H9 (cell line): Measurements from ENCODE around the gene FTH1. TPM values are rescaled to one million over a fixed set of nuclear protein-coding genes. Genes with fewer than 3 reads are reported as not detected.

ENCODE experiments used
- DNase-seq: peaks from one replicate; pipeline ENCODE4 v3.0.0-alpha.2; 2017
- H2AFZ ChIP-seq: one replicate; pipeline ENCODE4 v1.6.1; 2013; ENCODE audit warnings: mild to moderate bottlenecking, low read length, control low read depth, moderate library complexity
- H2AK5ac ChIP-seq: 2 replicates; pipeline ENCODE4 v1.6.1; 2013; ENCODE audit warnings: low read length, control low read depth, mixed read lengths; ENCODE audit not compliant: insufficient read length
- H2BK120ac ChIP-seq: one replicate; pipeline ENCODE4 v1.6.1; 2013; ENCODE audit warnings: low read depth, mild to moderate bottlenecking, low read length, control low read depth, inconsistent platforms; ENCODE audit not compliant: poor library complexity, severe bottlenecking
- H2BK12ac ChIP-seq: 2 replicates; pipeline ENCODE4 v1.6.1; 2013; ENCODE audit warnings: low read length, control low read depth, mixed read lengths, low read depth; ENCODE audit not compliant: insufficient read length
- H2BK15ac ChIP-seq: 2 replicates; pipeline ENCODE4 v1.6.1; 2013; ENCODE audit warnings: low read depth, low read length, control low read depth
- H2BK20ac ChIP-seq: one replicate; pipeline ENCODE4 v1.6.1; 2013; ENCODE audit warnings: low read depth, mild to moderate bottlenecking, low read length, control low read depth, inconsistent platforms; ENCODE audit not compliant: poor library complexity, severe bottlenecking
- H2BK5ac ChIP-seq: 2 replicates; pipeline ENCODE4 v1.6.1; 2013; ENCODE audit warnings: low read length, control low read depth, mixed read lengths; ENCODE audit not compliant: insufficient read length
- H3K14ac ChIP-seq: 2 replicates; pipeline ENCODE4 v1.6.1; 2013; ENCODE audit warnings: low read length, control low read depth; ENCODE audit not compliant: insufficient read depth
- H3K18ac ChIP-seq: 2 replicates; pipeline ENCODE4 v1.6.1; 2013; ENCODE audit warnings: low read depth, mild to moderate bottlenecking, mixed read lengths, low read length, control low read depth; ENCODE audit not compliant: insufficient read length
- H3K23ac ChIP-seq: 2 replicates; pipeline ENCODE4 v1.6.1; 2013; ENCODE audit warnings: low read length, control low read depth, mixed read lengths, low read depth; ENCODE audit not compliant: insufficient read length
- H3K23me2 ChIP-seq: 2 replicates; pipeline ENCODE4 v1.6.1; 2013; ENCODE audit warnings: low read depth, mild to moderate bottlenecking, mixed read lengths, low read length, control low read depth; ENCODE audit not compliant: insufficient read length, poor library complexity, severe bottlenecking
- H3K27ac ChIP-seq: 2 replicates; pipeline ENCODE4 v1.5.1; 2013; ENCODE audit warnings: low read length, control low read depth, mixed read lengths, low read depth; ENCODE audit not compliant: insufficient read length
- H3K27me3 ChIP-seq: 2 replicates; pipeline ENCODE4 v1.6.1; 2013; ENCODE audit warnings: low read length, control low read depth, inconsistent platforms; ENCODE audit not compliant: insufficient read depth
- H3K4ac ChIP-seq: 2 replicates; pipeline ENCODE4 v1.6.1; 2013; ENCODE audit warnings: low read depth, mild to moderate bottlenecking, control low read depth, inconsistent platforms, low read length, moderate library complexity
- H3K4me1 ChIP-seq: 2 replicates; pipeline ENCODE4 v1.6.1; 2013; ENCODE audit warnings: low read length, control low read depth, inconsistent platforms; ENCODE audit not compliant: insufficient read depth
- H3K4me2 ChIP-seq: 2 replicates; pipeline ENCODE4 v1.6.1; 2013; ENCODE audit warnings: low read length, control low read depth, mixed read lengths; ENCODE audit not compliant: insufficient read length, insufficient read depth
- H3K56ac ChIP-seq: 2 replicates; pipeline ENCODE4 v1.6.1; 2013; ENCODE audit warnings: low read depth, mild to moderate bottlenecking, mixed read lengths, low read length, control low read depth; ENCODE audit not compliant: insufficient read length
- H3K79me1 ChIP-seq: 2 replicates; pipeline ENCODE4 v1.6.1; 2013; ENCODE audit warnings: low read depth, mild to moderate bottlenecking, moderate library complexity, low read length, control low read depth, inconsistent platforms; ENCODE audit not compliant: insufficient read depth, poor library complexity, severe bottlenecking
- H3K79me2 ChIP-seq: 2 replicates; pipeline ENCODE4 v1.6.1; 2013; ENCODE audit warnings: low read length, control low read depth, inconsistent platforms; ENCODE audit not compliant: insufficient read depth
- H3K9ac ChIP-seq: 2 replicates; pipeline ENCODE4 v1.6.1; 2013; ENCODE audit warnings: low read length, control low read depth, mixed read lengths; ENCODE audit not compliant: insufficient read length; ENCODE audit errors: extremely low read depth
- H3K9me3 ChIP-seq: one replicate; pipeline ENCODE4 v1.6.1; 2013; ENCODE audit warnings: low read depth, low read length, inconsistent platforms; ENCODE audit not compliant: control insufficient read depth
- H3T11ph ChIP-seq: one replicate; pipeline ENCODE4 v1.6.1; 2013; ENCODE audit warnings: mild to moderate bottlenecking, low read length, control low read depth, inconsistent platforms
- H4K20me1 ChIP-seq: one replicate; pipeline ENCODE4 v1.6.1; 2013; ENCODE audit not compliant: control insufficient read depth, insufficient read length, insufficient read depth
- H4K5ac ChIP-seq: 2 replicates; pipeline ENCODE4 v1.6.1; 2013; ENCODE audit warnings: low read depth, mild to moderate bottlenecking, mixed read lengths, low read length, control low read depth; ENCODE audit not compliant: insufficient read length
- H4K8ac ChIP-seq: replicated peaks from 2 replicates; pipeline ENCODE4 v1.6.1; 2013; ENCODE audit warnings: low read length, control low read depth, mixed read lengths, low read depth; ENCODE audit not compliant: insufficient read length
- H4K91ac ChIP-seq: 2 replicates; pipeline ENCODE4 v1.6.1; 2013; ENCODE audit warnings: low read depth, mild to moderate bottlenecking, moderate library complexity, mixed read lengths, low read length, control low read depth; ENCODE audit not compliant: insufficient read length
- H3K27ac Mint-ChIP-seq, 3 experiments: 2 replicates in 2 of 3; 3 replicates in 1 of 3; pipeline ENCODE4 v1.8.0; 2020 to 2021; ENCODE audit warnings: mixed read lengths in 3 of 3, mild to moderate bottlenecking in 1 of 3, moderate library complexity in 1 of 3
- H3K27me3 Mint-ChIP-seq: 2 replicates; pipeline ENCODE4 v1.8.0; 2021; ENCODE audit warnings: low read depth, mild to moderate bottlenecking, moderate library complexity, mixed read lengths
- H3K36me3 Mint-ChIP-seq, 3 experiments: 2 replicates in 2 of 3; 3 replicates in 1 of 3; pipeline ENCODE4 v1.8.0; 2020 to 2021; ENCODE audit warnings: low read depth in 3 of 3, mixed read lengths in 3 of 3; ENCODE audit not compliant: insufficient read depth in 1 of 3
- H3K4me1 Mint-ChIP-seq, 2 experiments: 2 replicates each; pipeline ENCODE4 v1.8.0; 2020; ENCODE audit warnings: mixed read lengths in 2 of 2
- H3K4me3 Mint-ChIP-seq, 2 experiments: 2 replicates in 1 of 2; 3 replicates in 1 of 2; pipeline ENCODE4 v1.8.0; 2020 to 2021; ENCODE audit warnings: mild to moderate bottlenecking in 2 of 2, mixed read lengths in 2 of 2, moderate library complexity in 1 of 2
- H3K9me3 Mint-ChIP-seq, 2 experiments: 2 replicates in 1 of 2; 3 replicates in 1 of 2; pipeline ENCODE4 v1.8.0; 2020; ENCODE audit warnings: mild to moderate bottlenecking in 2 of 2, mixed read lengths in 2 of 2, moderate library complexity in 1 of 2
- CTCF ChIP-seq: fragments of 200-600 bp; sonication (generic); conservative IDR thresholded peaks from 3 replicates; pipeline ENCODE4 v1.8.0; 2021; ENCODE audit warnings: antibody characterized with exemption, mild to moderate bottlenecking
- WGBS: extraction: QIAGEN DNeasy Blood & Tissue Kit; methylation state at CpG from one replicate; pipeline ENCODE4 v1.1.7; 2013; ENCODE audit warnings: missing lambda C conversion rate, low lambda C conversion rate, mixed read lengths; ENCODE audit not compliant: insufficient read length; ENCODE audit errors: extremely low coverage; 5-methylcytosine and 5-hydroxymethylcytosine counted together
- total RNA-seq: library from RNA; stranded (reverse); gene quantifications from 2 replicates; pipeline ENCODE4 v1.2.1, GENCODE V29; 2021

FTH1 gene
- total RNA-seq, 1 experiment from 2014 or later, result 1,505 TPM

DNA sequence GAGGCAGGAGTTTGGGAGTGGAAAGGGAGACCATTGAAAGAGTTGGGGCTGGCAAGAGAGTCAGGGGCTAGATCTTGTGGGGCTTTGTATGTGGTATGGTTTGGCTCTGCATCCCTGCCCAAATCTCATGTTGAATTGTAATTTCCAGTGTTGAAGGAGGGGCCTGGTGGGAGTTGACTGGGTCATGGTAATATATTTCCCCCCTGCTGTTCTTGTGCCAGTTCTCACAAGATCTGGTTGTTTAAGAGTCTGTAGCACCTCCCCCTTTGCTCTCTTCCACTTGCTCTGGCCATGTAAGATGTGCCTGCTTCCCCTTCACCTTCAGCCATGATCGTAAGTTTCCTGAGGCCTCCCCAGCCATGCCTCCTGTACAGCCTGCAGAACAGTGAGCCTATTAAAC, 39.9 kb downstream of the FTH1 start:
- H4K8ac ChIP-seq, result no peak overlapping the region

More for the DNA sequence above, 39.9 kb downstream of the FTH1 start:
- no peak overlapping the region for H3K27ac ChIP-seq
- H2BK5ac ChIP-seq, result no peak overlapping the region
- H2BK12ac ChIP-seq, result no peak overlapping the region
- H2BK120ac ChIP-seq, result no peak overlapping the region
- Mint-ChIP-seq H3K36me3 (no peaks in the 10 kb centered on the region), H3K4me1 (peaks cover 28 to 40% of the 10 kb centered on the region in 2 experiments), H3K27ac (no peak overlapping the region), H3K4me3 (no peak overlapping the region), H3K9me3 (no peaks in the 10 kb centered on the region; a peak in 1 of 5 replicates), H3K27me3 (peaks cover 4% of the 10 kb centered on the region)
- no peak for TF ChIP-seq CTCF
- no peak overlapping the region for H2BK20ac ChIP-seq
- no peaks in the 10 kb centered on the region for H3K27me3 ChIP-seq
- H3K9ac ChIP-seq, result no peak overlapping the region
- H3K56ac ChIP-seq, result no peak overlapping the region
- H4K91ac ChIP-seq, result no peak overlapping the region
- no peak overlapping the region for H2AFZ ChIP-seq
- no peaks in the 10 kb centered on the region for H3K79me2 ChIP-seq
- H3K14ac ChIP-seq, result no peak overlapping the region
- H3K18ac ChIP-seq, result no peak overlapping the region
- no peak for DNase-seq
- no peaks in the 10 kb centered on the region for H4K20me1 ChIP-seq
- no peak overlapping the region for H3T11ph ChIP-seq
- H3K9me3 ChIP-seq, result no peaks in the 10 kb centered on the region
- no peaks in the 10 kb centered on the region for H3K79me1 ChIP-seq
- no peaks in the 10 kb centered on the region for H3K23me2 ChIP-seq
- no CpG with 5 or more reads among the region's 1 CpG for WGBS
- no peak overlapping the region for H2BK15ac ChIP-seq
- no peak overlapping the region for H3K4me2 ChIP-seq
- peaks cover 7% of the 10 kb centered on the region; the same call in 1 of the 2 replicates for H3K4me1 ChIP-seq
- H4K5ac ChIP-seq, result no peak overlapping the region
- H3K4ac ChIP-seq, result no peak overlapping the region
- no peak overlapping the region for H2AK5ac ChIP-seq
- H3K23ac ChIP-seq, result no peak overlapping the region
